Brain pericyte (primary cell): ENCODE measurements around the gene ARHGAP23.

Experiments used
- DNase-seq: peaks from one replicate; pipeline ENCODE4 v3.0.0-alpha.2; 2012; ENCODE audit warnings: low read depth, low spot score

Gene ARHGAP23, protein sequence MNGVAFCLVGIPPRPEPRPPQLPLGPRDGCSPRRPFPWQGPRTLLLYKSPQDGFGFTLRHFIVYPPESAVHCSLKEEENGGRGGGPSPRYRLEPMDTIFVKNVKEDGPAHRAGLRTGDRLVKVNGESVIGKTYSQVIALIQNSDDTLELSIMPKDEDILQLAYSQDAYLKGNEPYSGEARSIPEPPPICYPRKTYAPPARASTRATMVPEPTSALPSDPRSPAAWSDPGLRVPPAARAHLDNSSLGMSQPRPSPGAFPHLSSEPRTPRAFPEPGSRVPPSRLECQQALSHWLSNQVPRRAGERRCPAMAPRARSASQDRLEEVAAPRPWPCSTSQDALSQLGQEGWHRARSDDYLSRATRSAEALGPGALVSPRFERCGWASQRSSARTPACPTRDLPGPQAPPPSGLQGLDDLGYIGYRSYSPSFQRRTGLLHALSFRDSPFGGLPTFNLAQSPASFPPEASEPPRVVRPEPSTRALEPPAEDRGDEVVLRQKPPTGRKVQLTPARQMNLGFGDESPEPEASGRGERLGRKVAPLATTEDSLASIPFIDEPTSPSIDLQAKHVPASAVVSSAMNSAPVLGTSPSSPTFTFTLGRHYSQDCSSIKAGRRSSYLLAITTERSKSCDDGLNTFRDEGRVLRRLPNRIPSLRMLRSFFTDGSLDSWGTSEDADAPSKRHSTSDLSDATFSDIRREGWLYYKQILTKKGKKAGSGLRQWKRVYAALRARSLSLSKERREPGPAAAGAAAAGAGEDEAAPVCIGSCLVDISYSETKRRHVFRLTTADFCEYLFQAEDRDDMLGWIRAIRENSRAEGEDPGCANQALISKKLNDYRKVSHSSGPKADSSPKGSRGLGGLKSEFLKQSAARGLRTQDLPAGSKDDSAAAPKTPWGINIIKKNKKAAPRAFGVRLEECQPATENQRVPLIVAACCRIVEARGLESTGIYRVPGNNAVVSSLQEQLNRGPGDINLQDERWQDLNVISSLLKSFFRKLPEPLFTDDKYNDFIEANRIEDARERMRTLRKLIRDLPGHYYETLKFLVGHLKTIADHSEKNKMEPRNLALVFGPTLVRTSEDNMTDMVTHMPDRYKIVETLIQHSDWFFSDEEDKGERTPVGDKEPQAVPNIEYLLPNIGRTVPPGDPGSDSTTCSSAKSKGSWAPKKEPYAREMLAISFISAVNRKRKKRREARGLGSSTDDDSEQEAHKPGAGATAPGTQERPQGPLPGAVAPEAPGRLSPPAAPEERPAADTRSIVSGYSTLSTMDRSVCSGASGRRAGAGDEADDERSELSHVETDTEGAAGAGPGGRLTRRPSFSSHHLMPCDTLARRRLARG (N-terminal part only)

GRCh38 chr17:38428112-38428642 is at the start of gene ARHGAP23:
TSS of gene ARHGAP23 (plus strand) at chr17:38428464. CDS start at chr17:38428486, 22 bp downstream.
- no peak for DNase-seq

DNA sequence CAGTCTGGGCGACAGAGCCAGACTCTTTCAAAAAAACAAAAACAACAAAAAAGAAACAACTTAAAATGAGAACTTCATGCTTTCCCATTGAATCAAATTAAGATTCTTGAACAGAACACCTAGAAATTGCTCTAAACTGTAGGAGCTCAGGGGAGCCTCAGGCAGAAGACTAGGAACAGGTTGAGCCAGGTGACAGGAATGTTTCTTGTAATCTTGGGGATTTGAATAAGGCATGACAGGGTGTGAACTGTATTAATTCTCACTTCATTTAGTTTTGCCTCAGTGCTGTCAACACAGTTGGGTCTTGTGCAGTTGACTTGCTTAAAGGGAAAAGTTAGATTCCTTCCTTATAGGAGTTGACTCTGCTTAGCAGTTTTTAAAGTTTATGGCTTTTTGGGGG is 48.8 kb upstream of the ARHGAP23 start:
- DNase-seq, result no peak

GRCh38 chr17:38395090-38395489 is 33.2 kb upstream of the ARHGAP23 start:
- DNase-seq, result no peak

GRCh38 chr17:38397227-38397626 is 31.0 kb upstream of the ARHGAP23 start:
- no peak for DNase-seq

DNA sequence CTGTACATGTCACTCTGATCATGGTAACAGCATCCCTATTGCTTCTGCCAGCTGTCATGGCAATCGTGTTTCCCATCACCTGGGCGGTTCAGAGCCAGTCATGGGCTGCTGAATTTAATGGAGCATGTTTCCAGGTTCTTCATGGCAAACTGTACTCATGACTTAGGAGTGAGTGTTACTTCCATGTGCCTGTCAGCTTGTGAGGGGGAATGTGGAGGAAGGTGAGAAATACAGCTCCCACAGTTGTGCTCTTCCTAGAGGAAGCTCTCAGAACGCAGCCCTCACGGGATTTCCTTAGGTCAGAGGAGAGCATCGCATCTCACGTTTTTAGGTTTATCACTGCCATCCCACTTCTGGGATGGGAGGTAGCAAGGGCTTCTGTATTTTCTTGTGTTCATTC is 28.0 kb upstream of the ARHGAP23 start:
- no peak for DNase-seq

GRCh38 chr17:38401459-38401858 is 26.8 kb upstream of the ARHGAP23 start:
- DNase-seq, result no peak

GRCh38 chr17:38402897-38403296 is 25.4 kb upstream of the ARHGAP23 start:
- no peak for DNase-seq

- DNase-seq, result no peak
Observed at GRCh38 chr17:38403491-38403890, 24.8 kb upstream of the ARHGAP23 start.

DNA sequence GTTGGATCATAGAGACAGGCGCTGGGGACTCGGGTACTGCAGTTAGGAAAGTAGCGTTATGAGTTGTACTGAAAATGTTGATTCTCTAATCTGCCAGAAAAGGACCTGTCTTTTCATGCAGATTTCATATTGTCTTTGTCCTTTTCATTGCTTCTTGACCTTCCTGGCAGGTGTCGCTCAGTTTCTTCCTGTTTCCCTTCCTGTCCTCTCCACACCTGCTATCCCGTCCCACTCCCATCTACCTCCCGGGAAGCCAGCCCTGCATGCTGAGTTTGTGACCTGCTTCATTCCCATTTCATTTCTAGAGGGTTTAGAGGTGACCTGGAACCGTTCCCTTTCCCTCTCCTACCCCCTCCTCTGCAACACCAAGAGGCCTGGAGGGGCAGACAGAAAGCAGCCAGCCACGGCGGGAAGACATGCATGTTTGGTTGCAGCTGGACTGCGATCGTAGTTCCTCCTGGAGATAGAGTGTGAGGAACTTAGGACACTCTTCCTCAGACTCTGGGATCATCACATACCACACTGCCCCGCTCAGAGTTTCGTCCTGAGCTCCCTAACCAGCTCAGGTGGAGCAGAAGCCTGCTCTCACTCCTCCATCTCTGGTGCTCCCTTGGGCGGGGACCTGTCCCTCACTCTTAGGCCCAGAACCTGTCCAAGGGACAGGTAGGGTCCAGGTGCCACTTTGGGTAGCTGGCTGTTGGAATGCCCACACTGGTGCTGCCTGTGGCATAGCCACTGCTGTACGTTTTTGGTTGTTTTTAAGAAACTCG is 23.9 kb upstream of the ARHGAP23 start:
- no peak for DNase-seq

DNA sequence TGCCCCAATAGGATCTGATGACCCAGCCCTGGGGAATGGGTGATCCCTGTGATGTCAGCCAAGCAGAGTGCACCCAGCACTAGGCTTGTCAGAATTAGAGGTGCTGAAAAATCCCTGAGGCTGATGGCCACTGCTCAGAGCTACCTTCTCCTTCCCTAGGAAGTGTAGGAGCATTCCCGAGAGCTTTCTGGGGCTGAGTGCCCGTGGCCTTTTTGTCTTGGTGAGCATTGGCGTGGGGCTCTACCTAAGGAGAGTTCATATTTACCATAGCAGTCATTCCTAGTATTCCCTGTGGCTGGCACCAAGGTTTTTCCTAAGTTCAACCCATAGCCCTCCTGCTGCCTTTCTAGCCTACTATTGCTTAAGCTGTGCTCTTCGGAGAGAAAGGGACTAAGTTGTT is 22.6 kb upstream of the ARHGAP23 start:
- no peak for DNase-seq

GRCh38 chr17:38410201-38410600 is 18.1 kb upstream of the ARHGAP23 start:
- no peak for DNase-seq

DNA sequence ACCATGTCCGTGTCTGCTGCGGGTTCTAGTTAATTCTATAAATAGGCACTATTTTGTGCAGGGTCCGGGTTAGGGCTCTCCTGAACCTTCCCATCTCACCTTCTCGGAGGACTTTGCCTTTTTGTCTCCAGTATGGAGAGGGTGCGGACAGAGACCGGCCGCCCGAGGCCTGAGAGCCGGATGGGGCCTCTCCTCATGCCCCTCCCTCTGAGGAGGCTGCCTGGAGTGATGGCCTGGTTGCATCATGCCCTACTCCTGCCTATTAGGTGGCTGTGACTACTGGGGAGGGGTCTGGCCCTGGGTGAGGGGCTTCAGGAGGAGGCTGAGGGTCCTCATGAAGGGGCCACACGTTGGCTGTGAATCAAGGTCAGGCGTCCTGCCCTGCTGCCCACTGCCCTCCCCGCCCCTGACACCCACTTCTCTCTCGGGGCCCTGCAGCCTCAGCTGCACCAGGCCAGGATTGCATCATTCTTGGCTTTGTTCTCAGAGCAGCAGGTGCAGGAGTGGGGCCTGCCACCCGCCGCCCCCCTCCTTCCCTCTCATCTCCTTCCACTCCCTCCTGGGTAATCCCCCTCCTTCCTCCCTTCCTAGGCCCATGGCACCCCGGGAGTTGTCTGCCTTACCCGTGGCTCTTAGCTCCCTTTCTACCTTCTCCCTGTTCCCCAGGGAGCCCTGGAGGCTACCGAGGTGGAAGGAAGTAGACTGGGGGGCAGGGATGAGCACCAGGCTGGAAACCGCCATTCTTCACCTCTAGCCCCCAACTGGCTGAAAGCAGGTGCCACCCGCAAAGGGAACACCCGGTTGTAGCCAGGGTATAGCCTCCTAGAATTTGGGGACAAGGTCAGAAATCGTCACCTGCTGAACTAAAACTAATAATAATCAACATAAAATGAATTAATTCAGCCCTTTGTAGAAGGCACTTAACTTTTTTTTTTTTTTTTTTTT is 12.7 kb upstream of the ARHGAP23 start:
- DNase-seq, result no peak

GRCh38 chr17:38416840-38417209 is 11.4 kb upstream of the ARHGAP23 start:
- DNase-seq, result no peak

- no peak for DNase-seq
Observed at GRCh38 chr17:38417210-38417951, 10.9 kb upstream of the ARHGAP23 start.

- no peak for DNase-seq
Observed at GRCh38 chr17:38418062-38418692, 10.1 kb upstream of the ARHGAP23 start.

GRCh38 chr17:38418693-38419507 is 9.4 kb upstream of the ARHGAP23 start:
- DNase-seq, result no peak

DNA sequence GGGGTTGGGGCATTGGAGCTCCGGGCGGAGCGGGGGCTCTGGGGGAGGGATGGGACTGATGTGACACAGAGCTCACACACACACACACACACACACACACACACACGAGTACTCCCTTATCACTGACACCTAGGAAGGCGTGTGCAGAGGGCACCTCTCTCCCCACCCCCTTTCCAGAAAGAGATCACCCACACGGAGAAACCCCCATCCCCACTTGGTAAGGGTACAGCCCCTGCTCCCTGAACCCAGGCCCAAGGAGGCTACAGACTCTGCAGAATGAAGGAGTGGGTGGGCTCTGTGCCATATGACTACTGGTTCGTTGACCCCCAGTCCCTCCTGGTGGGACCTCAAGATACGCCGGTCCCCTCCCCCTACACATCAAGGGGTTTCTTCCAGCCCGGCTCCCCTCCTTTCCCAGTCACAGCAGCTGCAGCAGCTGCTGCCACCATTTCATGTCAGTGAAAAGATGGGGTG is 8.7 kb upstream of the ARHGAP23 start:
- DNase-seq, result no peak
